Vagina (tissue), 2 donors: Measurements from ENCODE around the gene NFE2L2. TPM values are rescaled to one million over a fixed set of nuclear protein-coding genes. Genes with fewer than 3 reads are reported as not detected.

Experiments used
- DNase-seq, 2 donors: peaks; one replicate each; pipeline ENCODE4 v3.0.0-alpha.2; 2017; ENCODE audit errors: extremely low spot score in 2 of 2
- H3K27ac ChIP-seq: fragments of 200-600 bp; sonication (generic); one replicate; pipeline ENCODE4 v1.5.1; 2019
- H3K27me3 ChIP-seq: fragments of 200-600 bp; sonication (generic); one replicate; pipeline ENCODE4 v1.5.1; 2019
- H3K36me3 ChIP-seq, 2 donors: fragments of 200-600 bp; sonication (generic); one replicate each; pipeline ENCODE4 v1.5.1; 2017 to 2019
- H3K4me1 ChIP-seq: fragments of 200-600 bp; sonication (generic); one replicate; pipeline ENCODE4 v1.5.1; 2019
- H3K4me3 ChIP-seq, 2 donors: fragments of 200-600 bp; sonication (generic); 1 replicate in 1 of 2; 2 replicates in 1 of 2; pipeline ENCODE4 v1.5.1; 2016 to 2019
- H3K9me3 ChIP-seq: fragments of 200-600 bp; sonication (generic); one replicate; pipeline ENCODE4 v1.5.1; 2019
- POLR2A ChIP-seq, 2 donors: fragments of 450-650 bp; IDR thresholded peaks; one replicate each; pipeline ENCODE4 v1.6.1; 2017; ENCODE audit warnings: antibody characterized with exemption in 2 of 2, mild to moderate bottlenecking in 2 of 2, moderate library complexity in 2 of 2
- intact Hi-C: fragments of 100-400 bp; cut with DNase I; formaldehyde crosslinking; loops from one replicate; pipeline ENCODE4 v1.15.1; 2023
- microRNA-seq: library from miRNA; unstranded; fragments of <30 nt; microRNA quantifications from one replicate; pipeline ENCODE4, GENCODE V29; 2017; ENCODE audit warnings: borderline number of aligned reads, borderline replicate concordance
- small RNA-seq: library from RNA; depleted of rRNA; stranded (forward); fragments of <200 nt; gene quantifications from one replicate; pipeline ENCODE3, GENCODE V24; 2016
- total RNA-seq: library from RNA; depleted of rRNA; stranded (reverse); fragments of >200 nt; gene quantifications from one replicate; pipeline ENCODE4 v1.2.3, GENCODE V29; 2016

Gene NFE2L2
- total RNA-seq, 1 donor from 2014 or later, result 147 TPM

DNA sequence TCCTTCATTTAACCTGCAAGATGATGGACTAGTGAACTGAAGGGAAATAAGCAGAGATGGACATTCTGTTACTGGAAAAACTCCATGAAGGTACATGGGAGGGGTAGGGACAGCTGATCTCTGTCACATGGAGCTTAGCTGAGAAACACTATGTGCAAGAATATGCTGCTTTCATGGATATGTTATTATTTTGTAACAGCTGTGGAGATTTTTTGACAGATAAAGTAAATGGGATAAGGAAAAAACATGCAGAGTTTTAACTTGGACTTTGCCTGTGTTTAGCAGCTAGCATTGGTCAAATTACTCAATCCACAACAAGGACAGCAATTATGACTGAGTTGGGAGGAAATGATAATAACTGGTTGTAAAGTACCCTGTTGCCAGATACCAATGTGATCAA, 80.7 kb downstream of the NFE2L2 start:
- H3K4me3 ChIP-seq, result no peak overlapping the region
- no peak overlapping the region for H3K27ac ChIP-seq
- intact Hi-C loops, result no loop called here
- H3K36me3 ChIP-seq, result no peaks in the 10 kb centered on the region
- no peaks in the 10 kb centered on the region for H3K4me1 ChIP-seq
- no peaks in the 10 kb centered on the region for H3K27me3 ChIP-seq
- no peak for TF ChIP-seq POLR2A (IDR thresholded peaks at IDR 0.05)
- H3K9me3 ChIP-seq, result no peaks in the 10 kb centered on the region
- DNase-seq, result no peak

Small RNA genes lying within 50 kb of the gene (microRNA-seq; reads per million reads assigned to microRNA genes)
- gene MIR3128 (not detected), gene MIR6512 (2.9 reads per million)

Small RNA genes lying within 50 kb of the gene (small RNA-seq; reads per million reads assigned to genes)
- gene MIR3128, result not detected
- gene MIR6512, result 0.26 reads per million
- not detected for gene RF00019

Other genes starting within 250 kb of the NFE2L2 start
- 77.8 TPM for gene HNRNPA3, start 51.9 kb downstream of the NFE2L2 start, total RNA-seq
- gene AGPS, start 128.0 kb upstream of the NFE2L2 start, total RNA-seq, result 27.3 TPM